Transverse colon (tissue), 4 donors: ENCODE data around the gene SETMAR. TPM values are rescaled to one million over a fixed set of nuclear protein-coding genes. Genes with fewer than 3 reads are reported as not detected.
"Not testable (repeated sequence)": the region's sequence is repeated elsewhere in the genome, so short reads cannot be mapped to it uniquely, and the experiment has no call there.

Experiments used
- DNase-seq: peaks from one replicate; pipeline ENCODE4 v3.0.0-alpha.2; 2019
- H3K27ac ChIP-seq, 4 donors: fragments of 200-600 bp; sonication (generic); 2 replicates each; pipeline ENCODE4 v1.5.1; 2016 to 2018; ENCODE audit warnings: inconsistent platforms in 4 of 4
- H3K27me3 ChIP-seq: fragments of 200-600 bp; sonication (generic); 2 replicates; pipeline ENCODE4 v1.5.1; 2017; ENCODE audit warnings: inconsistent platforms
- H3K36me3 ChIP-seq, 4 donors: fragments of 200-600 bp; sonication (generic); 2 replicates each; pipeline ENCODE4 v1.5.1; 2017 to 2019; ENCODE audit warnings: inconsistent platforms in 4 of 4
- H3K4me1 ChIP-seq, 4 donors: fragments of 200-600 bp; sonication (generic); 2 replicates each; pipeline ENCODE4 v1.5.1; 2017 to 2020; ENCODE audit warnings: inconsistent platforms in 4 of 4
- H3K4me3 ChIP-seq, 4 donors: fragments of 200-600 bp; sonication (generic); 1 replicate in 1 of 4; 2 replicates in 3 of 4; pipeline versions ENCODE4 v1.5.1 to v1.6.1; 2017 to 2019; ENCODE audit warnings: inconsistent platforms in 4 of 4
- H3K9me3 ChIP-seq, 2 donors: fragments of 200-600 bp; sonication (generic); 2 replicates each; pipeline ENCODE4 v1.5.1; 2017 to 2019; ENCODE audit warnings: inconsistent platforms in 2 of 2
- EP300 ChIP-seq: sonication (generic); formaldehyde crosslinking; IDR thresholded peaks from one replicate; pipeline ENCODE4 v1.6.1; 2017; ENCODE audit warnings: antibody characterized with exemption, low read depth
- POLR2A ChIP-seq: fragments of 450-650 bp; IDR thresholded peaks from one replicate; pipeline ENCODE4 v1.6.1; 2016; ENCODE audit warnings: antibody characterized with exemption, mild to moderate bottlenecking, moderate library complexity
- POLR2AphosphoS5 ChIP-seq, 3 donors: sonication (generic); formaldehyde crosslinking; IDR thresholded peaks; one replicate each; pipeline ENCODE4 v1.6.1; 2016; ENCODE audit warnings: antibody characterized with exemption in 3 of 3
- WGBS, 2 donors: methylation state at CpG; one replicate each; pipeline ENCODE4 v1.1.5; 2018; ENCODE audit warnings: low coverage in 1 of 2; 5-methylcytosine and 5-hydroxymethylcytosine counted together
- in situ Hi-C, 4 donors: fragments of 200-750 bp; cut with MboI; loops; one replicate each; pipeline versions ENCODE4 v1.15.0 to v1.15.1; 2017; ENCODE audit warnings: low sequenced_read_pairs in 3 of 4, low pct_ligation_motif_present in 1 of 4, low pct_unique_long_range_greater_than_20kb in 1 of 4
- intact Hi-C: fragments of 100-400 bp; cut with DNase I; formaldehyde crosslinking; loops from one replicate; pipeline ENCODE4 v1.15.1; 2023; ENCODE audit warnings: low total_unique reads
- total RNA-seq, 4 donors: library from RNA; depleted of rRNA; stranded (reverse); fragments of >200 nt; gene quantifications; one replicate each; pipeline ENCODE4 v1.1.0, GENCODE V29; 2016
- TF ChIP-seq, protein P1 (sequence below), 5 experiments: fragments of 200-600 bp in 3 of 5; fragments of 450-650 bp in 2 of 5; sonication (generic) in 3 of 5; IDR thresholded peaks; 1 replicate in 2 of 5; 2 replicates in 3 of 5; pipeline ENCODE4 v1.5.1; 2016 to 2017; ENCODE audit warnings: antibody characterized with exemption in 5 of 5, inconsistent platforms in 3 of 5, mild to moderate bottlenecking in 2 of 5, moderate library complexity in 1 of 5

Gene SETMAR
- total RNA-seq, 4 donors from 2014 or later = 12.0 to 30.7 (median 15.9) TPM

- Histone ChIP-seq H3K4me1 (peaks cover 6 to 29% (median 16%) of the 10 kb centered on the region in 4 donors), H3K27me3 (no peaks in the 10 kb centered on the region), H3K36me3 (peaks cover 0 to 3% (median under 1%) of the 10 kb centered on the region in 4 donors), H3K4me3 (no peak overlapping the region), H3K27ac (no peak overlapping the region), H3K9me3 (no peaks in the 10 kb centered on the region)
- in situ Hi-C loops = no loop called here
- no peak for DNase-seq
- intact Hi-C loops = no loop called here
- 64 to 82% methylated on average over 1 of the region's 1 CpG for WGBS, 2 donors
- no peak for TF ChIP-seq EP300
Measured at GRCh38 chr3:4321732-4322131, 18.6 kb downstream of the SETMAR start.

DNA sequence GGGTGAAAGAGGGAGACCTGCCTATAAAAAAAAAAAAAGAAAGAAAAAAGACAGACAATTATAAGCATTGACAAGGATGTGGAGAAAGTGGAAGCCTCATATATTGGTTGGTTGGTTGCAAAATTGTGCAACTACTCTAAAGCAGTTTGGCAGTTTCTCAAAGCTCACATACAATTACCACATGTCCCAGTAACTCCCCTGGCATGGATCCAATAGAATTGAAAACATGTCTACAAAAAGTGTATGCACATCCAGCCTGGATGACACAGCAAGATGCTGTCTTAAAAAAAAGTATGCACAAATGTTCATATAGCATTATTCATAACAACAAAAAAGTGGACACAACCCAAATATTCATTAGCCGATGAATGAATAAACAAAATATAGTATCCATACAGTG is 19.5 kb downstream of the SETMAR start:
- intact Hi-C loops (no loop called here), in situ Hi-C loops (no loop called here)
- Histone ChIP-seq H3K4me1 (peaks cover 6 to 29% (median 16%) of the 10 kb centered on the region in 4 donors), H3K27ac (no peak overlapping the region), H3K27me3 (no peaks in the 10 kb centered on the region), H3K9me3 (peaks cover 0 to 3% of the 10 kb centered on the region in 2 donors), H3K4me3 (no peak overlapping the region), H3K36me3 (no peaks in the 10 kb centered on the region)
- 83 to 92% methylated on average over 1 of the region's 1 CpG for WGBS, 2 donors
- no peak for TF ChIP-seq EP300
- TF ChIP-seq, protein P1, sequence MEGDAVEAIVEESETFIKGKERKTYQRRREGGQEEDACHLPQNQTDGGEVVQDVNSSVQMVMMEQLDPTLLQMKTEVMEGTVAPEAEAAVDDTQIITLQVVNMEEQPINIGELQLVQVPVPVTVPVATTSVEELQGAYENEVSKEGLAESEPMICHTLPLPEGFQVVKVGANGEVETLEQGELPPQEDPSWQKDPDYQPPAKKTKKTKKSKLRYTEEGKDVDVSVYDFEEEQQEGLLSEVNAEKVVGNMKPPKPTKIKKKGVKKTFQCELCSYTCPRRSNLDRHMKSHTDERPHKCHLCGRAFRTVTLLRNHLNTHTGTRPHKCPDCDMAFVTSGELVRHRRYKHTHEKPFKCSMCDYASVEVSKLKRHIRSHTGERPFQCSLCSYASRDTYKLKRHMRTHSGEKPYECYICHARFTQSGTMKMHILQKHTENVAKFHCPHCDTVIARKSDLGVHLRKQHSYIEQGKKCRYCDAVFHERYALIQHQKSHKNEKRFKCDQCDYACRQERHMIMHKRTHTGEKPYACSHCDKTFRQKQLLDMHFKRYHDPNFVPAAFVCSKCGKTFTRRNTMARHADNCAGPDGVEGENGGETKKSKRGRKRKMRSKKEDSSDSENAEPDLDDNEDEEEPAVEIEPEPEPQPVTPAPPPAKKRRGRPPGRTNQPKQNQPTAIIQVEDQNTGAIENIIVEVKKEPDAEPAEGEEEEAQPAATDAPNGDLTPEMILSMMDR (IDR thresholded peaks at IDR 0.05) = no peak
- no peak for TF ChIP-seq POLR2AphosphoS5 (IDR thresholded peaks at IDR 0.05)
- TF ChIP-seq POLR2A = no peak
- no peak for DNase-seq

DNA sequence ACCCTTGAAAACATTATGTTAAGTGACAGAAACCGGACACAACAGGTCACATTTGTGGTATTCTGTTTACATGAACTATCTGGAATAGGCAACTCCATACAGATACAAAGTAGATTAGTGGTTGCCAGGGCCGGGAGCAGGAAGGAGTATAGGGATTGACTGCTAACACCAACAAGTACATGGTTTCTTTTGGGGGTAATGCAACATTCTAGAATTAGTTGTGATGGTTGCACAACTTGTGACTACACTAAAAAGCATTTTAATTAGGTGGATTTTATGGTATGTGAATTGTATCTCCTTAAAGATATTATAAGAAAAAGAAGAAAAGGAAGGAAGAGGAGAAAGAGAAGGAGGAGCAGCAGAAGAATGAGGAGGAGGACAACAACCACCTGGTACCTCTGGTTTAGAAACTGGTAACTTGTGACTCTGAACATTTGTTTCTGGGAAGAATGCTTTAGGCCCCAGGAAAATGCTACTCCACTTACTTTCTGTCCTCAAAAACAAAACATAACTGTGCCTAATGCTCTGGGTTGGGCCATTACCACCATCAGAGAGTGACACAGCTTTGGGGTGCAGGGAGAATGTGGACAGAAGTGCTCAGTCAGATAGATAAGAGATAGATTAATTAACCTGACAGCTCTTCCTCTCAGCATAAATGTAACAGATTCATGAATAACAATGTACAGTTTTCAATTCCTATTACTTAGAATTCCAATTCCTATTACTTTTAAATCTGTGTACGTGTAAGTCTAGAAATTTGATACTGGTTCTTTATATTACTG is 20.3 kb downstream of the SETMAR start:
- Histone ChIP-seq H3K9me3 (peaks cover 0 to 7% of the 10 kb centered on the region in 2 donors), H3K36me3 (no peaks in the 10 kb centered on the region), H3K4me1 (peaks cover 6 to 29% (median 16%) of the 10 kb centered on the region in 4 donors), H3K4me3 (no peak overlapping the region), H3K27ac (no peak overlapping the region), H3K27me3 (no peaks in the 10 kb centered on the region)
- TF ChIP-seq EP300 (no peak), POLR2AphosphoS5 (IDR thresholded peaks at IDR 0.05) (no peak), POLR2A (no peak)
- TF ChIP-seq, protein P1 (IDR thresholded peaks at IDR 0.05) = no peak
- WGBS, 2 donors = 84% methylated on average over 3 of the region's 3 CpGs
- DNase-seq = no peak
- intact Hi-C loops (no loop called here), in situ Hi-C loops (no loop called here)

GRCh38 chr3:4326868-4327267 is 23.7 kb downstream of the SETMAR start:
- no peaks in the 10 kb centered on the region for H3K27me3 ChIP-seq
- peaks cover 0 to 11% of the 10 kb centered on the region in 2 donors for H3K9me3 ChIP-seq
- in situ Hi-C loops (no loop called here), intact Hi-C loops (no loop called here)
- peaks cover 0 to 6% (median 3%) of the 10 kb centered on the region in 4 donors for H3K4me1 ChIP-seq
- TF ChIP-seq POLR2AphosphoS5 (IDR thresholded peaks at IDR 0.05) (no peak), EP300 (no peak), POLR2A (no peak)
- TF ChIP-seq, protein P1 (IDR thresholded peaks at IDR 0.05) = no peak
- H3K36me3 ChIP-seq = no peaks in the 10 kb centered on the region
- no peak for DNase-seq
- H3K27ac ChIP-seq = no peak overlapping the region
- 89 to 91% methylated on average over 1 of the region's 1 CpG for WGBS, 2 donors
- H3K4me3 ChIP-seq = no peak overlapping the region

DNA sequence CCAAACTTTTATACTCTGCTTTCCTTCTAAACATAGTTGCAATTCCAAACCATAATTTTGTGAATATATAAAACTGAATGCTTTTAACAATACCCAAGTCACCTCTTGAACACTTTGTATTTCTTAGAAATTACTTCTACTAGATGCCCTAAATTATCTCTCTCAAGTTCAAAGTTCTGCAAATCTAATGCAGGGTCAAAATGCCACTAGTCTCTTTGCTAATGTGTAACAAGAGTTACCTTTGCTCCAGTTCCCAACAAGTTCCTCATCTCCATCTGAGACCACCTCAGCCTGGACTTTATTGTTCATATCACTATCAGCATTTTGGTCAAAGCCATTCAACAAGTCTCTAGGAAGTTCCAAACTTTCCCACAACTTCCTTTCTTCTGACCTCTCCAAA is 26.6 kb downstream of the SETMAR start:
- intact Hi-C loops, H3K36me3 ChIP-seq, H3K4me1 ChIP-seq, H3K4me3 ChIP-seq, DNase-seq, H3K27ac ChIP-seq, in situ Hi-C loops, H3K27me3 ChIP-seq: not testable (repeated sequence)
- peaks cover 0 to 11% of the 10 kb centered on the region in 2 donors for H3K9me3 ChIP-seq
